Cardiac fibroblast (primary cell): ENCODE measurements around the gene TDRD7.
A peak's percentile ranks its signal among the peaks of the same experiment; 100 is the strongest.
"Not testable (repeated sequence)": the region's sequence is repeated elsewhere in the genome, so short reads cannot be mapped to it uniquely, and the experiment has no call there.

ENCODE experiments used
- DNase-seq, 2 donors: peaks; one replicate each; pipeline versions ENCODE4 v3.0.0 to v3.0.0-alpha.2; 2010; ENCODE audit warnings: low read depth in 2 of 2
- H3K4me3 ChIP-seq, 2 donors: replicated peaks in 1 of 2; 1 replicate in 1 of 2; 2 replicates in 1 of 2; pipeline ENCODE4 v1.5.1; 2011; ENCODE audit warnings: low read depth in 2 of 2, low read length in 2 of 2, mild to moderate bottlenecking in 2 of 2, moderate library complexity in 1 of 2
- TF ChIP-seq, protein P1 (sequence below): IDR thresholded peaks from one replicate; pipeline ENCODE4 v1.5.1; 2011; ENCODE audit warnings: low read depth, mild to moderate bottlenecking, low read length, inconsistent platforms

TDRD7 gene

DNA sequence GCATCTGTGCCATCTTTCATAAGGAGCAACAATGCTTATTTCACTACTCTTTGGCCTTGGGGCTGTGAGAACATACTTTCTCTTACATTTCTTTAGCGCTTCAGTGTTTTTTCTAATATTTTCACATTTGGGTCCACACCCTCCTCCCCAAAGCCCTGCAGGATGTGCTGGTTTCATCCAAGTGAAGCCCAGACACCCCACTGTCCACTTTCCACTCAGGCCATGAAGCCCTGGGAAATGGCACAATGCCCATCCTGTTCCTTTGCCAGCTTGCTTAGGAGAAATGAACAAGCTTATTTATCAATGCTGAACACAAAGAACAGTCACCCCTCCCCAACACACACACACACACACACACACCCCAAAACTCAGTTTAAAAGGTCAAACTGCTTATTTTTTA, 72.2 kb downstream of the TDRD7 start:
- TF ChIP-seq, protein P1, sequence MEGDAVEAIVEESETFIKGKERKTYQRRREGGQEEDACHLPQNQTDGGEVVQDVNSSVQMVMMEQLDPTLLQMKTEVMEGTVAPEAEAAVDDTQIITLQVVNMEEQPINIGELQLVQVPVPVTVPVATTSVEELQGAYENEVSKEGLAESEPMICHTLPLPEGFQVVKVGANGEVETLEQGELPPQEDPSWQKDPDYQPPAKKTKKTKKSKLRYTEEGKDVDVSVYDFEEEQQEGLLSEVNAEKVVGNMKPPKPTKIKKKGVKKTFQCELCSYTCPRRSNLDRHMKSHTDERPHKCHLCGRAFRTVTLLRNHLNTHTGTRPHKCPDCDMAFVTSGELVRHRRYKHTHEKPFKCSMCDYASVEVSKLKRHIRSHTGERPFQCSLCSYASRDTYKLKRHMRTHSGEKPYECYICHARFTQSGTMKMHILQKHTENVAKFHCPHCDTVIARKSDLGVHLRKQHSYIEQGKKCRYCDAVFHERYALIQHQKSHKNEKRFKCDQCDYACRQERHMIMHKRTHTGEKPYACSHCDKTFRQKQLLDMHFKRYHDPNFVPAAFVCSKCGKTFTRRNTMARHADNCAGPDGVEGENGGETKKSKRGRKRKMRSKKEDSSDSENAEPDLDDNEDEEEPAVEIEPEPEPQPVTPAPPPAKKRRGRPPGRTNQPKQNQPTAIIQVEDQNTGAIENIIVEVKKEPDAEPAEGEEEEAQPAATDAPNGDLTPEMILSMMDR: no peak
- H3K4me3 ChIP-seq: no peak overlapping the region
- no peak for DNase-seq

- H3K4me3 ChIP-seq: no peak overlapping the region
- DNase-seq: peak in 1 of 2 donors; percentile 55
- TF ChIP-seq, protein P1: peak; percentile 56
Observed at GRCh38 chr9:97487107-97487506, 75.2 kb downstream of the TDRD7 start.

GRCh38 chr9:97487861-97488260, 76.0 kb downstream of the TDRD7 start:
- TF ChIP-seq, protein P1: no peak
- DNase-seq: no peak
- H3K4me3 ChIP-seq: no peak overlapping the region

GRCh38 chr9:97491216-97491999, 79.5 kb downstream of the TDRD7 start:
- DNase-seq: no peak
- TF ChIP-seq, protein P1: no peak
- H3K4me3 ChIP-seq: no peak overlapping the region

- DNase-seq, H3K4me3 ChIP-seq: not testable (repeated sequence)
Observed at GRCh38 chr9:97497558-97498375, 85.9 kb downstream of the TDRD7 start.

DNA sequence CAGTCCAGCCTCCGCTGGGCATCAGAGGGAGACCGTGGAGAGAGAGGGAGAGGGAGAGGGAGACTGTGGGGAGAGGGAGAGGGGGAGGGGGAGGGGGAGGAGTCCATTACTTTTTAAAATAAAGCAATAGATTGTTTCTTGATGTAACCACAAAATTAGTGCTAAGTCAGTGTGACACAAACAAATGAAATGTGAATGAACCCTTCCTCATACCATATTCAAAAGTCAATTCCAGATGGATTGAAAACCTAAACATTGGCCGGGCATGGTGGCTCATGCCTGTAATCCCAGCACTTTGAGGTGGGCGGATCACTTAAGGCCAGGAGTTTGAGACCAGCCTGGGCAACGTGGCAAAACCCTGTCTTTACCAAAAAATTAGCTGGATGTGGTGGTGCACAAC, 87.0 kb downstream of the TDRD7 start:
- not testable (repeated sequence) for H3K4me3 ChIP-seq, DNase-seq

GRCh38 chr9:97500263-97500662, 88.4 kb downstream of the TDRD7 start:
- no peak for DNase-seq
- no peak overlapping the region for H3K4me3 ChIP-seq
- TF ChIP-seq, protein P1: no peak
